Astrocyte (in vitro differentiated cells and primary cell): ENCODE results near the gene NTRK3. TPM values are rescaled to one million over a fixed set of nuclear protein-coding genes. Genes with fewer than 3 reads are reported as not detected.

Experiments used
- DNase-seq: peaks from one replicate; pipeline ENCODE4 v3.0.0-alpha.2; 2010; ENCODE audit warnings: low read depth
- FAIRE-seq: peaks from 2 replicates; lab custom pipeline; 2011; peaks lifted over from hg19 to GRCh38; lab: Jason Lieb, UNC
- H2AFZ ChIP-seq: 2 replicates; pipeline ENCODE4 v1.6.0; 2012; ENCODE audit warnings: low read depth, low read length, inconsistent platforms
- H3K27ac ChIP-seq: 2 replicates; pipeline ENCODE4 v1.5.1; 2011; ENCODE audit warnings: low read depth, low read length, inconsistent platforms
- H3K27me3 ChIP-seq: 2 replicates; pipeline ENCODE4 v1.6.0; 2011; ENCODE audit warnings: low read length, inconsistent platforms; ENCODE audit not compliant: insufficient read depth
- H3K36me3 ChIP-seq: 2 replicates; pipeline ENCODE4 v1.5.1; 2011; ENCODE audit warnings: low read length, inconsistent platforms; ENCODE audit not compliant: insufficient read depth
- H3K4me1 ChIP-seq: 2 replicates; pipeline ENCODE4 v1.5.1; 2011; ENCODE audit warnings: low read length, inconsistent platforms; ENCODE audit not compliant: insufficient read depth
- H3K4me2 ChIP-seq: 2 replicates; pipeline ENCODE4 v1.6.0; 2012; ENCODE audit warnings: low read length, inconsistent platforms
- H3K4me3 ChIP-seq: 2 replicates; pipeline ENCODE4 v1.5.1; 2011; ENCODE audit warnings: low read depth, mild to moderate bottlenecking, low read length, inconsistent platforms; ENCODE audit not compliant: insufficient read depth
- H3K79me2 ChIP-seq: 2 replicates; pipeline ENCODE4 v1.6.0; 2012; ENCODE audit warnings: mild to moderate bottlenecking, low read length, inconsistent platforms; ENCODE audit not compliant: insufficient read depth
- H3K9ac ChIP-seq: 2 replicates; pipeline ENCODE4 v1.6.0; 2012; ENCODE audit warnings: mild to moderate bottlenecking, low read length, inconsistent platforms
- H3K9me3 ChIP-seq: 2 replicates; pipeline ENCODE4 v1.5.1; 2012; ENCODE audit warnings: low read depth, mild to moderate bottlenecking, low read length, inconsistent platforms; ENCODE audit not compliant: insufficient read depth
- H4K20me1 ChIP-seq: 2 replicates; pipeline ENCODE4 v1.6.0; 2012; ENCODE audit warnings: low read length, inconsistent platforms; ENCODE audit not compliant: insufficient read depth
- H3K27ac Mint-ChIP-seq: one replicate; pipeline ENCODE4 v1.8.0; 2021; ENCODE audit warnings: mild to moderate bottlenecking, mixed read lengths; ENCODE audit not compliant: unreplicated experiment
- H3K27me3 Mint-ChIP-seq: one replicate; pipeline ENCODE4 v1.8.0; 2021; ENCODE audit warnings: low read depth, mixed read lengths; ENCODE audit not compliant: unreplicated experiment
- H3K36me3 Mint-ChIP-seq: one replicate; pipeline ENCODE4 v1.8.0; 2021; ENCODE audit warnings: low read depth, mixed read lengths; ENCODE audit not compliant: unreplicated experiment
- H3K4me1 Mint-ChIP-seq: one replicate; pipeline ENCODE4 v1.8.0; 2021; ENCODE audit warnings: low read depth, mixed read lengths; ENCODE audit not compliant: unreplicated experiment
- H3K4me3 Mint-ChIP-seq: one replicate; pipeline ENCODE4 v1.8.0; 2021; ENCODE audit warnings: mild to moderate bottlenecking, moderate library complexity, mixed read lengths; ENCODE audit not compliant: unreplicated experiment
- H3K9me3 Mint-ChIP-seq: one replicate; pipeline ENCODE4 v1.8.0; 2021; ENCODE audit warnings: mild to moderate bottlenecking, mixed read lengths; ENCODE audit not compliant: unreplicated experiment
- EZH2 ChIP-seq: IDR thresholded peaks from 2 replicates; pipeline ENCODE4 v1.6.1; 2012; ENCODE audit warnings: mild to moderate bottlenecking, low read length, inconsistent platforms; ENCODE audit not compliant: insufficient read depth
- total RNA-seq: library from RNA; stranded (reverse); gene quantifications from 2 replicates; pipeline ENCODE4 v1.2.1, GENCODE V29; 2021
- TF ChIP-seq, protein P1 (sequence below): IDR thresholded peaks from 2 replicates; pipeline ENCODE4 v1.5.1; 2011; ENCODE audit warnings: low read depth, mild to moderate bottlenecking, inconsistent platforms, low read length, moderate library complexity; ENCODE audit not compliant: insufficient read depth

The NTRK3 gene
- total RNA-seq, 1 donor from 2014 or later, result 12.9 TPM

DNA sequence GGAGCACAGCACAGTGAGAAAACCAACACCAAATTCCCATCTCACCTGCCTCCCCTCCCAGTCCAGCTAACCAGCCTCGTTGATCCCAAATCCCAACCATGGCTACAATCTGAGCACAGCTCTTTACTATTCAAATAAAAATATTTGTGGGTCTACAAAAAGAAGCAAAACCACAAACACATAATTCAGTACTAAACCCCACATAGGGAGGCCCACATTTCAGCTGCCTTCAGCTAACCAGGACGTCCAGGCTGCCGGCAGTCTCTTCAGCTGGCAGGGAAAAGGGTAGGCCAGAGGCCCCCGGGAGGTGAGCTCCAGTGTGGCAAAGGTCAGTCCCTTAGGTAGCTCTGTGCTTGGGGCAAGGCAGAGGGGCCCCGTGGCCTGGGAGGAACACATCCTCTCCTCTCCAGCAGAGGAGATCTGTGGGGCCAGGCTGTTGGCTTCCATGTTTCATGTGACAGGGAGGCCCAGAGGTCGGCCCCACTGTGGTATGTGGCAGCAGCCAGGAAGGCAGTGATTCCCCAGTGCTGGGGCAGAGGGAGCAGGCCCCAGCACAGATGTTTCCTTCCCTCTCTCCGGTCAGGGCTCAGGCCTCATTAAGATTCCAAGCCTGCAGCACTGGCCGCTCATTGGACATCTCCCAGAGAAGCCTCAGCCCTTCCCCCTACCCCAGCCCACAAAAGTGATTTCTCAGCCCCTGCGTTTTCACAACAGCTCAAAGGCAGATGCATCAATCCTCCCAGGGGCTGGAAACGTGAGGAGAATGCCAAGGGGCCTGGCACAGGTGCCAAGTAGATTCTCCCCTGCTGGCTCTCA is 381.4 kb downstream of the NTRK3 start:
- TF ChIP-seq EZH2, result no peak
- TF ChIP-seq, protein P1, sequence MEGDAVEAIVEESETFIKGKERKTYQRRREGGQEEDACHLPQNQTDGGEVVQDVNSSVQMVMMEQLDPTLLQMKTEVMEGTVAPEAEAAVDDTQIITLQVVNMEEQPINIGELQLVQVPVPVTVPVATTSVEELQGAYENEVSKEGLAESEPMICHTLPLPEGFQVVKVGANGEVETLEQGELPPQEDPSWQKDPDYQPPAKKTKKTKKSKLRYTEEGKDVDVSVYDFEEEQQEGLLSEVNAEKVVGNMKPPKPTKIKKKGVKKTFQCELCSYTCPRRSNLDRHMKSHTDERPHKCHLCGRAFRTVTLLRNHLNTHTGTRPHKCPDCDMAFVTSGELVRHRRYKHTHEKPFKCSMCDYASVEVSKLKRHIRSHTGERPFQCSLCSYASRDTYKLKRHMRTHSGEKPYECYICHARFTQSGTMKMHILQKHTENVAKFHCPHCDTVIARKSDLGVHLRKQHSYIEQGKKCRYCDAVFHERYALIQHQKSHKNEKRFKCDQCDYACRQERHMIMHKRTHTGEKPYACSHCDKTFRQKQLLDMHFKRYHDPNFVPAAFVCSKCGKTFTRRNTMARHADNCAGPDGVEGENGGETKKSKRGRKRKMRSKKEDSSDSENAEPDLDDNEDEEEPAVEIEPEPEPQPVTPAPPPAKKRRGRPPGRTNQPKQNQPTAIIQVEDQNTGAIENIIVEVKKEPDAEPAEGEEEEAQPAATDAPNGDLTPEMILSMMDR, result no peak
- Mint-ChIP-seq H3K27me3 (no peaks in the 10 kb centered on the region), H3K4me1 (peaks cover 45% of the 10 kb centered on the region), H3K9me3 (no peaks in the 10 kb centered on the region), H3K27ac (peak overlapping the region; percentile 14), H3K36me3 (no peaks in the 10 kb centered on the region), H3K4me3 (no peak overlapping the region)
- H2AFZ ChIP-seq, result no peak overlapping the region
- H3K36me3 ChIP-seq, result no peaks in the 10 kb centered on the region
- no peak overlapping the region for H3K9ac ChIP-seq
- H3K79me2 ChIP-seq, result no peaks in the 10 kb centered on the region
- H3K4me1 ChIP-seq, result peaks cover 37% of the 10 kb centered on the region
- peak overlapping the region; percentile 22 for H3K4me2 ChIP-seq
- H3K4me3 ChIP-seq, result no peak overlapping the region
- DNase-seq (peak; percentile 72), FAIRE-seq (no peak)
- H3K27me3 ChIP-seq, result no peaks in the 10 kb centered on the region
- H3K9me3 ChIP-seq, result no peaks in the 10 kb centered on the region
- no peak overlapping the region for H3K27ac ChIP-seq
- no peaks in the 10 kb centered on the region for H4K20me1 ChIP-seq

DNA sequence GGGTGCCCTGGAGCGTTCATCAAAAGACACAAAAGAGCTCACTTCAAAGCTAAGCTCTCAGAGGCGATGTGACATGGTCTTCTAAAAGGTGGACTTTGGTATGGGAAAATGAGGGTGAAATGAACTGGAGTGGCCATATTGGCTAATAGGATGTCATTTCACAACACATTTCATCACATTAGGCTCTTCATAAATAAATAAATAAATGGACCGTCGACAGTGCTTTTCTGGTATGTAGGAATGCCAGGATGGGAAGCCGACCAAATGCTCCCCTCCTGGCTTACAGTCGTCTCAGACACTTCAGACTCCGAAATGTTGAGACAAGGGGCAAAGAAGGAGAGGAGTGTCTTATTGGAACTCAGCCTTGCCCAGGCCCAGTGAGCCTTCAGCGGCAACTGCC is 383.0 kb downstream of the NTRK3 start:
- Histone ChIP-seq H3K27me3 (no peaks in the 10 kb centered on the region), H3K36me3 (no peaks in the 10 kb centered on the region), H3K79me2 (no peaks in the 10 kb centered on the region), H4K20me1 (no peaks in the 10 kb centered on the region), H2AFZ (no peak overlapping the region), H3K4me3 (no peak overlapping the region), H3K4me1 (peaks cover 37% of the 10 kb centered on the region), H3K9me3 (no peaks in the 10 kb centered on the region), H3K27ac (no peak overlapping the region), H3K4me2 (no peak overlapping the region), H3K9ac (no peak overlapping the region)
- Mint-ChIP-seq H3K36me3 (no peaks in the 10 kb centered on the region), H3K27ac (peak overlapping the region; percentile 55), H3K4me1 (peaks cover 45% of the 10 kb centered on the region), H3K9me3 (no peaks in the 10 kb centered on the region), H3K4me3 (no peak overlapping the region), H3K27me3 (no peaks in the 10 kb centered on the region)
- TF ChIP-seq, protein P1, result no peak
- TF ChIP-seq EZH2, result no peak
- FAIRE-seq (no peak), DNase-seq (no peak)
